Astrocyte (in vitro differentiated cells and primary cell): ENCODE measurements around the gene RPS6KA2. TPM values are rescaled to one million over a fixed set of nuclear protein-coding genes. Genes with fewer than 3 reads are reported as not detected.

Experiments used
- DNase-seq: peaks from one replicate; pipeline ENCODE4 v3.0.0-alpha.2; 2010; ENCODE audit warnings: low read depth
- FAIRE-seq: peaks from 2 replicates; lab custom pipeline; 2011; peaks lifted over from hg19 to GRCh38; lab: Jason Lieb, UNC
- H2AFZ ChIP-seq: 2 replicates; pipeline ENCODE4 v1.6.0; 2012; ENCODE audit warnings: low read depth, low read length, inconsistent platforms
- H3K27ac ChIP-seq: 2 replicates; pipeline ENCODE4 v1.5.1; 2011; ENCODE audit warnings: low read depth, low read length, inconsistent platforms
- H3K27me3 ChIP-seq: 2 replicates; pipeline ENCODE4 v1.6.0; 2011; ENCODE audit warnings: low read length, inconsistent platforms; ENCODE audit not compliant: insufficient read depth
- H3K36me3 ChIP-seq: 2 replicates; pipeline ENCODE4 v1.5.1; 2011; ENCODE audit warnings: low read length, inconsistent platforms; ENCODE audit not compliant: insufficient read depth
- H3K4me1 ChIP-seq: 2 replicates; pipeline ENCODE4 v1.5.1; 2011; ENCODE audit warnings: low read length, inconsistent platforms; ENCODE audit not compliant: insufficient read depth
- H3K4me2 ChIP-seq: 2 replicates; pipeline ENCODE4 v1.6.0; 2012; ENCODE audit warnings: low read length, inconsistent platforms
- H3K4me3 ChIP-seq: 2 replicates; pipeline ENCODE4 v1.5.1; 2011; ENCODE audit warnings: low read depth, mild to moderate bottlenecking, low read length, inconsistent platforms; ENCODE audit not compliant: insufficient read depth
- H3K79me2 ChIP-seq: 2 replicates; pipeline ENCODE4 v1.6.0; 2012; ENCODE audit warnings: mild to moderate bottlenecking, low read length, inconsistent platforms; ENCODE audit not compliant: insufficient read depth
- H3K9ac ChIP-seq: 2 replicates; pipeline ENCODE4 v1.6.0; 2012; ENCODE audit warnings: mild to moderate bottlenecking, low read length, inconsistent platforms
- H3K9me3 ChIP-seq: 2 replicates; pipeline ENCODE4 v1.5.1; 2012; ENCODE audit warnings: low read depth, mild to moderate bottlenecking, low read length, inconsistent platforms; ENCODE audit not compliant: insufficient read depth
- H4K20me1 ChIP-seq: 2 replicates; pipeline ENCODE4 v1.6.0; 2012; ENCODE audit warnings: low read length, inconsistent platforms; ENCODE audit not compliant: insufficient read depth
- H3K27ac Mint-ChIP-seq: one replicate; pipeline ENCODE4 v1.8.0; 2021; ENCODE audit warnings: mild to moderate bottlenecking, mixed read lengths; ENCODE audit not compliant: unreplicated experiment
- H3K27me3 Mint-ChIP-seq: one replicate; pipeline ENCODE4 v1.8.0; 2021; ENCODE audit warnings: low read depth, mixed read lengths; ENCODE audit not compliant: unreplicated experiment
- H3K36me3 Mint-ChIP-seq: one replicate; pipeline ENCODE4 v1.8.0; 2021; ENCODE audit warnings: low read depth, mixed read lengths; ENCODE audit not compliant: unreplicated experiment
- H3K4me1 Mint-ChIP-seq: one replicate; pipeline ENCODE4 v1.8.0; 2021; ENCODE audit warnings: low read depth, mixed read lengths; ENCODE audit not compliant: unreplicated experiment
- H3K4me3 Mint-ChIP-seq: one replicate; pipeline ENCODE4 v1.8.0; 2021; ENCODE audit warnings: mild to moderate bottlenecking, moderate library complexity, mixed read lengths; ENCODE audit not compliant: unreplicated experiment
- H3K9me3 Mint-ChIP-seq: one replicate; pipeline ENCODE4 v1.8.0; 2021; ENCODE audit warnings: mild to moderate bottlenecking, mixed read lengths; ENCODE audit not compliant: unreplicated experiment
- EZH2 ChIP-seq: IDR thresholded peaks from 2 replicates; pipeline ENCODE4 v1.6.1; 2012; ENCODE audit warnings: mild to moderate bottlenecking, low read length, inconsistent platforms; ENCODE audit not compliant: insufficient read depth
- total RNA-seq: library from RNA; stranded (reverse); gene quantifications from 2 replicates; pipeline ENCODE4 v1.2.1, GENCODE V29; 2021
- TF ChIP-seq, protein P1 (sequence below): IDR thresholded peaks from 2 replicates; pipeline ENCODE4 v1.5.1; 2011; ENCODE audit warnings: low read depth, mild to moderate bottlenecking, inconsistent platforms, low read length, moderate library complexity; ENCODE audit not compliant: insufficient read depth

RPS6KA2 gene
- total RNA-seq, 1 donor from 2014 or later = 33.5 TPM

DNA sequence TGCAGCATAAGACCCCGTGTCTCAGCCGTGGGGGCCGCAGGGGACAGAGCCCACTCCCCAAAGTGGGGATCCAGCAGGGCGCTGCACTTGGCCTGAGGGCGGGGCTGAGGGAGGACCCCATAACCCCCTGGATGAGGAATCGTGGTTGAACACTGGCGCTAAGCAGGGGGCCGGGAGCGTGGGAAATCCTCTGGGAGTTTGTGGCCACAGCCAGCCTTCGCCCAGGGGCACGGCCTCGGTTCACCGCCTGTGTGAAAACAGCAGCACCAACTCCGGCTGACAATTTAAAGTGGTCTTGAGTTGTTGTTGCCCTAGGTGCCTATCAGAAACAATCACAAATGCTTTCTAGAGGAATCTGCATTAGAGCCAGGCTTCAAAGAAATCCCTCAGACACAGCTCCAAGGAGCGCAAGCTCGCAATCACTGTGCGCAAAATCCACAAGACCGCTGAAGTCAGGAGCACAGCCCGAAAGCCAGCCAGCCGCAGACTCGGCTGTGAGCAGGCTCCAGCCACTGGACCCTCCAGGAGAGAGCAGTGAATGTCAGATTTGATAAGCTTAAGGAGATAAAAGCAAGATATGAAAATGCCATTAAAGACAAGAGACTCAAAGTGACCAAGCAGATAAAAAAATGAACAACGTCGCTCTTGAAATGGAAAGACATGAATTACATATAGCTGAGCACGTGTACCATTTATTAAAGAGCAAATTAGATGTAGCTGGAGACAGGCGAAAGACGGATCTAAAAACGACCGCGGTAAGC lies 10.9 kb upstream of the RPS6KA2 start:
- Histone ChIP-seq H3K79me2 (no peaks in the 10 kb centered on the region), H2AFZ (no peak overlapping the region), H3K4me2 (no peak overlapping the region), H3K9ac (no peak overlapping the region), H3K4me3 (no peak overlapping the region), H3K27ac (no peak overlapping the region), H3K9me3 (no peaks in the 10 kb centered on the region), H3K27me3 (no peaks in the 10 kb centered on the region), H3K4me1 (no peaks in the 10 kb centered on the region), H4K20me1 (no peaks in the 10 kb centered on the region), H3K36me3 (no peaks in the 10 kb centered on the region)
- Mint-ChIP-seq H3K27ac (no peak overlapping the region), H3K4me3 (no peak overlapping the region), H3K27me3 (peaks cover 18% of the 10 kb centered on the region), H3K36me3 (peaks cover 2% of the 10 kb centered on the region), H3K4me1 (peaks cover 4% of the 10 kb centered on the region), H3K9me3 (peaks cover 3% of the 10 kb centered on the region)
- DNase-seq = no peak
- no peak for TF ChIP-seq EZH2
- TF ChIP-seq, protein P1, sequence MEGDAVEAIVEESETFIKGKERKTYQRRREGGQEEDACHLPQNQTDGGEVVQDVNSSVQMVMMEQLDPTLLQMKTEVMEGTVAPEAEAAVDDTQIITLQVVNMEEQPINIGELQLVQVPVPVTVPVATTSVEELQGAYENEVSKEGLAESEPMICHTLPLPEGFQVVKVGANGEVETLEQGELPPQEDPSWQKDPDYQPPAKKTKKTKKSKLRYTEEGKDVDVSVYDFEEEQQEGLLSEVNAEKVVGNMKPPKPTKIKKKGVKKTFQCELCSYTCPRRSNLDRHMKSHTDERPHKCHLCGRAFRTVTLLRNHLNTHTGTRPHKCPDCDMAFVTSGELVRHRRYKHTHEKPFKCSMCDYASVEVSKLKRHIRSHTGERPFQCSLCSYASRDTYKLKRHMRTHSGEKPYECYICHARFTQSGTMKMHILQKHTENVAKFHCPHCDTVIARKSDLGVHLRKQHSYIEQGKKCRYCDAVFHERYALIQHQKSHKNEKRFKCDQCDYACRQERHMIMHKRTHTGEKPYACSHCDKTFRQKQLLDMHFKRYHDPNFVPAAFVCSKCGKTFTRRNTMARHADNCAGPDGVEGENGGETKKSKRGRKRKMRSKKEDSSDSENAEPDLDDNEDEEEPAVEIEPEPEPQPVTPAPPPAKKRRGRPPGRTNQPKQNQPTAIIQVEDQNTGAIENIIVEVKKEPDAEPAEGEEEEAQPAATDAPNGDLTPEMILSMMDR = no peak
- FAIRE-seq = no peak

DNA sequence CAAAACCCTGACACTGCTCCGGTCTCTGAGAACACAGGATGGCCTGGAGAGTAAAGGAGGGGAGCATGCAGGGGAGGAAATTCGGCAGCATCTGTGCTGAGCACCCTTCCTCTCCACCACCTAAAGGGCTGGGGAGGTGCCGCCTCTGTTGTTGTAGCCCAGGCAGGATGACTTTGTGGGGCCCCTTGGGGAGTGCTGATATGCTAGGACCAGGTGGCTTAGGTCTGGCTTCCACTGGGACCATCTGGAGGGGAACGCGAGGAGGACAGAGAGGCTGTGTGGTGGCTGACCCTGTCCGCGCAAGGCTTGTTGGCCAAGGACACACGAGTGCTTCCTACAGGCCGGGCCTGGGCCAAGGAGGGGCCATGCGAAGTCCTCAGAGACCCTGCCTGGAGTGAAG lies 9.9 kb upstream of the RPS6KA2 start:
- no peaks in the 10 kb centered on the region for H3K36me3 ChIP-seq
- H3K4me3 ChIP-seq = no peak overlapping the region
- no peaks in the 10 kb centered on the region for H3K79me2 ChIP-seq
- no peaks in the 10 kb centered on the region for H3K27me3 ChIP-seq
- no peak overlapping the region for H2AFZ ChIP-seq
- no peak overlapping the region for H3K9ac ChIP-seq
- DNase-seq = no peak
- H4K20me1 ChIP-seq = no peaks in the 10 kb centered on the region
- H3K9me3 ChIP-seq = no peaks in the 10 kb centered on the region
- no peak overlapping the region for H3K27ac ChIP-seq
- H3K4me3 Mint-ChIP-seq = no peak overlapping the region
- no peak overlapping the region for H3K27ac Mint-ChIP-seq
- H3K4me1 Mint-ChIP-seq = peaks cover 4% of the 10 kb centered on the region
- H3K36me3 Mint-ChIP-seq = peaks cover 2% of the 10 kb centered on the region
- no peak for FAIRE-seq
- peaks cover 18% of the 10 kb centered on the region for H3K27me3 Mint-ChIP-seq
- H3K4me2 ChIP-seq = no peak overlapping the region
- TF ChIP-seq EZH2 = no peak
- TF ChIP-seq, protein P1 = no peak
- peaks cover 5% of the 10 kb centered on the region for H3K9me3 Mint-ChIP-seq
- no peaks in the 10 kb centered on the region for H3K4me1 ChIP-seq
